Activated T-cell treated with anti-CD3 and anti-CD28 coated beads, Interleukin-2, amount 50 U/mL, for 4 hours (primary cell): ENCODE data around the gene GJA1. TPM values are rescaled to one million over a fixed set of nuclear protein-coding genes. Genes with fewer than 3 reads are reported as not detected.

Experiments used
- ATAC-seq, 2 donors: fragments of 200-7000 bp; cut with Tn5 transposase; one replicate each; pipeline ENCODE4 v1.10.0; 2021
- DNase-seq: peaks from one replicate; pipeline ENCODE4 v3.0.0-alpha.2; 2020
- H3K27me3 Mint-ChIP-seq: one replicate; pipeline ENCODE4 v1.8.0; 2021; ENCODE audit warnings: low read depth, mixed read lengths
- H3K36me3 Mint-ChIP-seq: one replicate; pipeline ENCODE4 v1.8.0; 2022; ENCODE audit warnings: mixed read lengths; ENCODE audit not compliant: insufficient read depth
- H3K4me1 Mint-ChIP-seq: one replicate; pipeline ENCODE4 v1.8.0; 2021; ENCODE audit warnings: low read depth, mixed read lengths
- H3K4me3 Mint-ChIP-seq: one replicate; pipeline ENCODE4 v1.8.0; 2021; ENCODE audit warnings: mild to moderate bottlenecking, moderate library complexity, mixed read lengths
- H3K9me3 Mint-ChIP-seq: one replicate; pipeline ENCODE4 v1.8.0; 2021; ENCODE audit warnings: mixed read lengths
- total RNA-seq, 3 donors: library from RNA; stranded (reverse); gene quantifications; one replicate each; pipeline ENCODE4 v1.2.1, GENCODE V29; 2021

The GJA1 gene
- total RNA-seq, 3 donors from 2014 or later, result 0.50 to 0.66 (median 0.65) TPM

GRCh38 chr6:121485359-121485811 lies 49.9 kb downstream of the GJA1 start:
- no peaks in the 10 kb centered on the region for H3K36me3 Mint-ChIP-seq
- ATAC-seq, result no peak
- no peaks in the 10 kb centered on the region for H3K9me3 Mint-ChIP-seq
- H3K27me3 Mint-ChIP-seq, result no peaks in the 10 kb centered on the region
- H3K4me3 Mint-ChIP-seq, result no peak overlapping the region
- H3K4me1 Mint-ChIP-seq, result no peaks in the 10 kb centered on the region
- no peak for DNase-seq

GRCh38 chr6:121491576-121491975 lies 56.1 kb downstream of the GJA1 start:
- Mint-ChIP-seq H3K4me1 (no peaks in the 10 kb centered on the region), H3K4me3 (no peak overlapping the region), H3K27me3 (no peaks in the 10 kb centered on the region), H3K9me3 (no peaks in the 10 kb centered on the region), H3K36me3 (no peaks in the 10 kb centered on the region)
- DNase-seq, result no peak
- no peak for ATAC-seq

DNA sequence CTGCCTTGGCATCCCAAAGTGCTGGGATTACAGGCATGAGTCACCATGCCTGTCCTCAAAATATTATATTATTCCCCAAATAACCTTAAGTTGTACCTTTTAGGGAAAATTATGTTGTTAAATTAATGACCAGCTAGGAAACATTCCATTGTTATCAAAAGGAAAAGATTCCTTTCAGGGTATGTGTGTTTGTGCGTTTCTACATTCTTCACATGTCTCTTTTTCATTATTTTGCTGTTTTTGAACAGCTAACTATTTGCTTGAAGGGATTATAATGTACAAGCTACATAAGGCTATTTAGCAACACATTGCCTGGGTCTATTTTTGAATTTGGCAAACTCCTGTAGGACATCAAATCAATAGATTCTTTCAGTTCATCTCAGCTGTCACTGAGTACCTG lies 57.1 kb downstream of the GJA1 start:
- no peaks in the 10 kb centered on the region for H3K4me1 Mint-ChIP-seq
- H3K4me3 Mint-ChIP-seq, result no peak overlapping the region
- ATAC-seq, result no peak
- H3K9me3 Mint-ChIP-seq, result no peaks in the 10 kb centered on the region
- H3K27me3 Mint-ChIP-seq, result no peaks in the 10 kb centered on the region
- H3K36me3 Mint-ChIP-seq, result no peaks in the 10 kb centered on the region
- no peak for DNase-seq

GRCh38 chr6:121497970-121498375 lies 62.5 kb downstream of the GJA1 start:
- Mint-ChIP-seq H3K36me3 (no peaks in the 10 kb centered on the region), H3K27me3 (peaks cover 3% of the 10 kb centered on the region), H3K4me3 (no peak overlapping the region), H3K9me3 (no peaks in the 10 kb centered on the region), H3K4me1 (no peaks in the 10 kb centered on the region)
- ATAC-seq (no peak), DNase-seq (no peak)

GRCh38 chr6:121498481-121499276 lies 63.2 kb downstream of the GJA1 start:
- Mint-ChIP-seq H3K4me3 (no peak overlapping the region), H3K36me3 (no peaks in the 10 kb centered on the region), H3K4me1 (peaks cover under 1% of the 10 kb centered on the region), H3K9me3 (no peaks in the 10 kb centered on the region), H3K27me3 (peaks cover 3% of the 10 kb centered on the region)
- no peak for DNase-seq
- no peak for ATAC-seq

Other genes with a start within 250 kb of the GJA1 start
- gene TBC1D32, start 101.2 kb upstream of the GJA1 start, total RNA-seq, result 1 to 10 TPM; 2.4 to 3.5 (median 3.2) TPM